GM19043 (cell line): ENCODE results near the gene DIAPH2.
"Not testable (repeated sequence)": the region's sequence is repeated elsewhere in the genome, so short reads cannot be mapped to it uniquely, and the experiment has no call there.

Experiments
- ATAC-seq: cut with Tn5 transposase; IDR thresholded peaks from one replicate; pipeline ENCODE4 v1.9.1; 2021; ENCODE audit warnings: low read depth; ENCODE audit not compliant: unreplicated experiment

The DIAPH2 gene

GRCh38 chrX:96714393-96714792 lies 29.8 kb downstream of the DIAPH2 start:
- not testable (repeated sequence) for ATAC-seq

DNA sequence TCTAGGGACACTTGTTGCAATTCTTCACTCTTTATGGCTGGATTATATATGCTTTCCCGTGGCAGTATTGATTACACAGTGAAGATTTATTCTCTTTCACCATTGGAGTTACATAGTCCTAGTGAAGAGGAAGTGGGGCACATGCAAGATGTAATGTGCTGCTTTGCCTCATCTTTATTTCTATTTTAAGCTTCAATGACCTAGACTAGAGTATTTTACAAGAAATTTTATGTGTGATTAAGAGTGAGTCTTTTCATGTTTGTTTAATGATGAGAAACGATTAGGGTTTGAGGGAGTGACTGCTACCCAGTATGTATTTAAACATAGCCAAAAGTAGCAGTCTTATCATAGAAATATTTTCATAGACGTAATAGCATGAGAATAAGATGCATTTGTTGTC lies 30.8 kb downstream of the DIAPH2 start:
- no peak for ATAC-seq

DNA sequence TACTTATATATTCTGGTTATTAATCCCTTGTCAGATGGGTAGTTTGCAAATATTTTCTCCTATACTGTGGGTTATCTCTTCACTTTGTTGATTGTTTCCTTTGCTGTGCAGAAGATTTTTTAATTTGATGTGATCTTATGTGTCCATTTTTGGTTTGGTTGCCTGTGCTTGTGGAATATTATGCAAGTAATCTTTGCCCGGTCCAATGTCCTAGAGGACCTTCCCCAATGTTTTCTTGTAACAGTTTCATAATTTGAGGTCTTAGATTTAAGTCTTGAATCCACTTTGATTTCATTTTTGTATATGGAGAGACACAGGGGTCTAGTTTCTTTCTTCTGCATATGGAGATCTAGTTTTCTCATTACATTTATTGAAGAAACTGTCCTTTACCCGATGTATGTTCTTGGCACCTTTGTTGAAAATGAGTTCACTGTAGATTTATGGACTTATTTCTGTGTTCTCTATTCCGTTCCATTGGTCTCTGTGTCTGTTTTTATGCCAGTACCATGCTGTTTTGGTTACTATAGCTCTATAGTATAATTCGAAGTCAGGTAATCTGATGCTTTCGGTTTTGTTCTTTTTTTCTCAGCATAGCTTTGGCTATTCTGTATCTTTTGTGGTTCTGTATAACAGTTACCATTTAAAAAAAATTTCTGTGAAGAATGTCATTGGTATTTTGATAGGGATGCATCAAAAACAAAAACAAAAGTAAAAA lies 34.7 kb downstream of the DIAPH2 start:
- no peak for ATAC-seq

GRCh38 chrX:96721354-96721753 lies 36.7 kb downstream of the DIAPH2 start:
- ATAC-seq, result peak; percentile 100

GRCh38 chrX:96722781-96723180 lies 38.1 kb downstream of the DIAPH2 start:
- ATAC-seq, result no peak

GRCh38 chrX:96729053-96729452 lies 44.4 kb downstream of the DIAPH2 start:
- no peak for ATAC-seq

GRCh38 chrX:96729868-96730643 lies 45.4 kb downstream of the DIAPH2 start:
- ATAC-seq, result no peak

GRCh38 chrX:96731000-96731399 lies 46.4 kb downstream of the DIAPH2 start:
- not testable (repeated sequence) for ATAC-seq

GRCh38 chrX:96743367-96744073 lies 58.9 kb downstream of the DIAPH2 start:
- ATAC-seq, result no peak

GRCh38 chrX:96752781-96753180 lies 68.1 kb downstream of the DIAPH2 start:
- ATAC-seq, result no peak

DNA sequence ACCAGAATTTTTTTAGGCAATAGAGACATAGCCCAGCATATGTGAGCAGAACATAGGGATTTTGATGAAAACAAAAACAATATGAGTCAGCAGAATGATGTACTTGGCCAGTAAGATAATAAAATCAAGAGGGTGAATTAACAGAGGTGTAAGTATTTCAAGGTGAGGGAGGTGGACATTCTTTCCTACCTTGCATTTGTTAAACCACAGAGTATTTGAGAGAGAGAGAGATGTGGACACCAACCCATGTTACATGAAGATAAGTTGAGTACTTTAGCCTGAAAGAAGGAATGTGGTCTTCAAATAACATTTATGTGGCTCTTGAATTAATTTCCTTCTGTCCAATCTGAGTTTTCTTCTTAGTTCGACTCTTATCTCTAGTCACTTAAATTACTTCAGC lies 68.6 kb downstream of the DIAPH2 start:
- ATAC-seq, result no peak

GRCh38 chrX:96756491-96756890 lies 71.8 kb downstream of the DIAPH2 start:
- no peak for ATAC-seq

GRCh38 chrX:96761566-96761965 lies 76.9 kb downstream of the DIAPH2 start:
- no peak for ATAC-seq

- no peak for ATAC-seq
These were observed 79.0 kb downstream of the DIAPH2 start for GRCh38 chrX:96763608-96764007.

DNA sequence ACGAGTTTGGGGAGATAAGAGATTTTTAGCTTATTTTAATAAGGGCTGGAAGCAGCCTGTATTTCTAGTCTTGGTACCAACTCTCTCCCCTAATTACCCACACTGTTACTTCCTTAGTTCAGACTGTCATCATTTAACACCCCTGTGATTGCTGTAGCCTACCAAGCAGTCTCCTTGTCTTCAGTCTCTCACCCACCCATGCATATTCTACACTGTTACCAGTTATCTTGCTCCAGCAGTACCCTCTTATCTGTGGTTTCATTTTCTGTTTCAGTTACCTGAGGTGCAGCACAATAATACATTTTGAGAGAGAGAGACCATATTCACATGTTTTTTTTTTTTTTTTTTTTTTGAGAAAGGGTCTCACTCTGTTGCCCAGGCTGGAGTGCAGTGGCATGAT lies 80.2 kb downstream of the DIAPH2 start:
- ATAC-seq, result peak; percentile 66

- ATAC-seq, result no peak
These were observed 85.7 kb downstream of the DIAPH2 start for GRCh38 chrX:96770315-96770714.

DNA sequence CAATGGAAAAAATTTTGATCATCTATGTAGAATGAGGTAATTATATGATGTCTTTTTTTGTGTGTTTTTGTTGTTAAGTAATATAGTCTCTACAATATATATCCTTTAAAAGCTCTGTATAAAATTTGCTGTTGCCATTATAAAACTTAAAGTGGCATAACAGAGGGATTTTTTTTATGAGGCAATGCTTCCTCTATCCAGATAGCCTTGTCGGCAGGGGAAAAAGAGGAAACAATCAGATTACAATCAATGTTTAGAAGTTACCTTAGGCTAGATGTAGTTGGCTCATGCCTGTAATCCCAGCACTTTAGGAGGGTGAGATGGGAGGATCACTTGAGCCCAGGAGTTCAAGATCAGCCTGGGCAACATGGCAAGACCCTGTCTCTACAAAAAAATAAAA lies 86.8 kb downstream of the DIAPH2 start:
- ATAC-seq, result no peak

GRCh38 chrX:96774116-96774515 lies 89.5 kb downstream of the DIAPH2 start:
- ATAC-seq, result no peak

DNA sequence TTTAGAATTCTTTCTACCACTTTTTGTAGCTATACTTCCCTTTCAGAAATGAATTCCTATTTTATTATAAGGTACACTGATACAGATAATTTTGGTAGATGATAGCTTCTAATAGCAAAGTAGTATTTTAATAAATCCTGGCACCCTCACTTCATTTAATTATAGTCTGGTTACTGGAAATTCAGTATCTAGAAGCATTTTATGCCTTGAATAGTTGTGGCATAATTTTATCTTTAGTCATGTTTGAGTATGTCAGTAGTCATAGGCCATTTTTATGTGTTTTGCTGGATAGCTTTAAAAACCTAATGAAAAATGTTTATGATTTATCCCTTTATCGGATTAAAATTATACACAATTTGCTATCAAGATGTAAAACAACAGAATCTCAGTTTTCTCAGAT lies 92.3 kb downstream of the DIAPH2 start:
- ATAC-seq, result no peak

DNA sequence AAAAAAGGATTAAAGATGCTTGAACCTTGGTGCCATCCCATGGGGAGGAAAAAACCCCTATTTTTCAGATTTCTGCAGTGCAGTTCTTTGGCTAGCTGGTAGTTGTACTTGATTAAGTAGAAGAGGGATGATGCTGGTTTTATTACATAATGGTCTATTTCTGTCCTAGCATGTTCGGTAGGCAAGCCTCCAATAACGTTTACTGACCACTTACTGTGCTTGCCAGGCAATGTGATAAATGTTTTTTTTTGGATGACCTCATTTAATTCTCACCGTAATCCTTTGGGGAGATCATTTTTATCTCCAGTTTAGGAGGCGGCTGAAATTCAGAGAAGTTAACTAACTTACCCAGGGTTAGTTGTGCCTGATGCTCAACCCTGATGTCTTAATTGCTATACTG lies 106.9 kb downstream of the DIAPH2 start:
- ATAC-seq, result no peak

GRCh38 chrX:96792047-96792446 lies 107.4 kb downstream of the DIAPH2 start:
- ATAC-seq, result no peak
